Ovary (tissue), 9 donors: ENCODE results near the gene CACNA1C. TPM values are rescaled to one million over a fixed set of nuclear protein-coding genes. Genes with fewer than 3 reads are reported as not detected.

Experiments used
- DNase-seq, 5 donors: peaks; one replicate each; pipeline ENCODE4 v3.0.0-alpha.2; 2019 to 2020
- H3K27ac ChIP-seq, 2 donors: fragments of 200-600 bp; one replicate each; pipeline versions ENCODE4 v1.5.1 to v1.8.0; 2019 to 2022
- H3K27me3 ChIP-seq: fragments of 200-600 bp; one replicate; pipeline ENCODE4 v1.8.0; 2022
- H3K36me3 ChIP-seq: fragments of 200-600 bp; sonication (generic); one replicate; pipeline ENCODE4 v1.5.1; 2019
- H3K4me1 ChIP-seq: one replicate; pipeline ENCODE4 v1.8.1; 2013; ENCODE audit warnings: mild to moderate bottlenecking, moderate library complexity; ENCODE audit not compliant: insufficient read depth
- H3K4me3 ChIP-seq: fragments of 200-600 bp; sonication (generic); one replicate; pipeline ENCODE4 v1.5.1; 2017
- H3K9me3 ChIP-seq, 2 donors: fragments of 200-600 bp in 1 of 2; sonication (generic) in 1 of 2; one replicate each; pipeline versions ENCODE4 v1.5.1 to v1.8.1; 2013 to 2019; ENCODE audit warnings: mild to moderate bottlenecking in 1 of 2, moderate library complexity in 1 of 2
- EP300 ChIP-seq: sonication (generic); formaldehyde crosslinking; IDR thresholded peaks from one replicate; pipeline ENCODE4 v1.6.1; 2017; ENCODE audit warnings: antibody characterized with exemption
- POLR2A ChIP-seq: fragments of 450-650 bp; IDR thresholded peaks from one replicate; pipeline ENCODE4 v1.6.1; 2017; ENCODE audit warnings: antibody characterized with exemption, mild to moderate bottlenecking, moderate library complexity
- WGBS, 3 donors: extraction: QIAGEN DNeasy Blood & Tissue Kit in 1 of 3; methylation state at CpG; one replicate each; pipeline versions ENCODE4 v1.1.5 to v1.1.7; 2013 to 2017; 5-methylcytosine and 5-hydroxymethylcytosine counted together
- intact Hi-C, 4 donors: fragments of 100-400 bp; cut with DNase I; formaldehyde crosslinking; loops; one replicate each; pipeline versions ENCODE4 v1.11.0 to v1.15.1; 2022 to 2023
- polyA plus RNA-seq, 2 donors: library from polyadenylated mRNA; stranded (reverse); fragments of 200-250 nt in 1 of 2; fragments of 350-450 nt in 1 of 2; fragmentation: Illumina TruSeq in 1 of 2; extraction: RNeasy Lipid Tissue Mini Kit (QIAGEN cat#74804) in 1 of 2; gene quantifications; one replicate each; pipeline ENCODE4 v1.2.3, GENCODE V29; 2013 to 2014
- total RNA-seq, 7 donors: library from RNA; depleted of rRNA in 2 of 7; stranded (reverse); fragments of >200 nt in 2 of 7; fragmentation: NEBNext Ultra II Directional in 3 of 7; extraction: Animal tissue kit (Norgen Biotek cat#: 25700) in 3 of 7; gene quantifications; one replicate each; pipeline versions ENCODE4 v1.1.0 to v1.2.4, GENCODE V29; 2016 to 2023
- TF ChIP-seq, protein P1 (sequence below), 3 donors: fragments of 450-650 bp in 2 of 3; fragments of 200-600 bp in 1 of 3; IDR thresholded peaks; one replicate each; pipeline versions ENCODE4 v1.5.1 to v1.8.0; 2016 to 2022; ENCODE audit warnings: antibody characterized with exemption in 3 of 3, mild to moderate bottlenecking in 1 of 3
- donor health status: DM: no; HTN: no; CAD: no; lungs with moderate emphysema.
- donor health status: DM: no; HTN: no; CAD: no.
- donor health status: Bipolar disorder and iron deficiency.
- donor health status: DM: yes; HTN: yes; CAD: no.
- donor health status: DM: no; HTN: no; CAD: no.
- donor health status: DM: yes; HTN: yes; CAD: no.

Gene CACNA1C
- total and polyA plus RNA-seq, 9 donors: 2.2 to 8.3 (median 3.7) TPM

DNA sequence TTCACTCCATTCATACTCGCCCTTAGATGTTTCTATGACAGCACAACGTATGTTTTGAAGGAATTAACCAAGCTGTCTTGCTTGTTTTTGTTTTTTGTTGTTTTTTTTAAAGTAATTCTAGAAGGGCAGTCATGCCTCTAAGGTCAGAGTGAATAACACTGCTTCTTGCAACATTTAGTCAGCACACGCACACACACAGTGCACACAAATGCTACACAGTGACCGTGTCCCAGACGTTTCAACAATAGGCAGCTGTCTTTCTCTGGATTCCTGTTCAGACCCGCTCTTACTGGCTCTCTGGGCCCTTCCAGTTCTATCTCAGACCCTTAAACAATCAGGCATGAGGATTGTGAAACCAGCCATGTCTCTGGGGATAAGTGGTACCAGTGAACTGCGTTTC lies 391.0 kb downstream of the CACNA1C start:
- no peak for TF ChIP-seq POLR2A
- TF ChIP-seq EP300: no peak
- TF ChIP-seq, protein P1, sequence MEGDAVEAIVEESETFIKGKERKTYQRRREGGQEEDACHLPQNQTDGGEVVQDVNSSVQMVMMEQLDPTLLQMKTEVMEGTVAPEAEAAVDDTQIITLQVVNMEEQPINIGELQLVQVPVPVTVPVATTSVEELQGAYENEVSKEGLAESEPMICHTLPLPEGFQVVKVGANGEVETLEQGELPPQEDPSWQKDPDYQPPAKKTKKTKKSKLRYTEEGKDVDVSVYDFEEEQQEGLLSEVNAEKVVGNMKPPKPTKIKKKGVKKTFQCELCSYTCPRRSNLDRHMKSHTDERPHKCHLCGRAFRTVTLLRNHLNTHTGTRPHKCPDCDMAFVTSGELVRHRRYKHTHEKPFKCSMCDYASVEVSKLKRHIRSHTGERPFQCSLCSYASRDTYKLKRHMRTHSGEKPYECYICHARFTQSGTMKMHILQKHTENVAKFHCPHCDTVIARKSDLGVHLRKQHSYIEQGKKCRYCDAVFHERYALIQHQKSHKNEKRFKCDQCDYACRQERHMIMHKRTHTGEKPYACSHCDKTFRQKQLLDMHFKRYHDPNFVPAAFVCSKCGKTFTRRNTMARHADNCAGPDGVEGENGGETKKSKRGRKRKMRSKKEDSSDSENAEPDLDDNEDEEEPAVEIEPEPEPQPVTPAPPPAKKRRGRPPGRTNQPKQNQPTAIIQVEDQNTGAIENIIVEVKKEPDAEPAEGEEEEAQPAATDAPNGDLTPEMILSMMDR (IDR thresholded peaks at IDR 0.05): no peak
- no peak for DNase-seq
- H3K9me3 ChIP-seq: no peaks in the 10 kb centered on the region
- no peaks in the 10 kb centered on the region for H3K4me1 ChIP-seq
- H3K27me3 ChIP-seq: no peaks in the 10 kb centered on the region
- no peak overlapping the region for H3K27ac ChIP-seq
- H3K36me3 ChIP-seq: no peaks in the 10 kb centered on the region
- intact Hi-C loops: no loop called here
- 76 to 79% (median 79%) methylated on average over 7 of the region's 7 CpGs for WGBS, 3 donors
- H3K4me3 ChIP-seq: no peak overlapping the region

- intact Hi-C loops: no loop called here
These were observed 393.2 kb downstream of the CACNA1C start for GRCh38 chr12:2445968-2446367.

GRCh38 chr12:2447861-2448260 lies 395.1 kb downstream of the CACNA1C start:
- H3K27me3 ChIP-seq: no peaks in the 10 kb centered on the region
- WGBS, 3 donors: 85 to 89% (median 85%) methylated on average over 10 of the region's 10 CpGs

More at GRCh38 chr12:2445968-2446367, 393.2 kb downstream of the CACNA1C start:
- no peaks in the 10 kb centered on the region for H3K9me3 ChIP-seq
- H3K27me3 ChIP-seq: no peaks in the 10 kb centered on the region
- no peak overlapping the region for H3K27ac ChIP-seq
- no peak overlapping the region for H3K4me3 ChIP-seq
- no peaks in the 10 kb centered on the region for H3K4me1 ChIP-seq
- no peaks in the 10 kb centered on the region for H3K36me3 ChIP-seq
- no peak for DNase-seq
- WGBS, 3 donors: 80 to 94% (median 88%) methylated on average over 1 of the region's 1 CpG
- TF ChIP-seq, protein P1 (IDR thresholded peaks at IDR 0.05): no peak
- TF ChIP-seq POLR2A: no peak

GRCh38 chr12:2449586-2449985 lies 396.8 kb downstream of the CACNA1C start:
- H3K4me1 ChIP-seq: no peaks in the 10 kb centered on the region
- no peak for TF ChIP-seq EP300
- DNase-seq: no peak
- 76 to 81% (median 79%) methylated on average over 6 of the region's 6 CpGs for WGBS, 3 donors
- no peaks in the 10 kb centered on the region for H3K36me3 ChIP-seq
- no peaks in the 10 kb centered on the region for H3K9me3 ChIP-seq
- intact Hi-C loops: no loop called here
- H3K27me3 ChIP-seq: no peaks in the 10 kb centered on the region
- no peak overlapping the region for H3K27ac ChIP-seq
- H3K4me3 ChIP-seq: no peak overlapping the region

More at GRCh38 chr12:2447861-2448260, 395.1 kb downstream of the CACNA1C start:
- TF ChIP-seq, protein P1 (IDR thresholded peaks at IDR 0.05): no peak
- no peak for TF ChIP-seq POLR2A
- no peak for TF ChIP-seq EP300
- Histone ChIP-seq H3K4me3 (no peak overlapping the region), H3K4me1 (no peaks in the 10 kb centered on the region), H3K9me3 (no peaks in the 10 kb centered on the region), H3K27ac (no peak overlapping the region), H3K36me3 (no peaks in the 10 kb centered on the region)
- no peak for DNase-seq
- intact Hi-C loops: no loop called here

- 85 to 88% (median 87%) methylated on average over 9 of the region's 9 CpGs for WGBS, 3 donors
- no peak for DNase-seq
These were observed 397.8 kb downstream of the CACNA1C start for GRCh38 chr12:2450553-2450952.

More at GRCh38 chr12:2450553-2450952, 397.8 kb downstream of the CACNA1C start:
- intact Hi-C loops: no loop called here
- no peaks in the 10 kb centered on the region for H3K27me3 ChIP-seq
- no peak overlapping the region for H3K27ac ChIP-seq
- no peaks in the 10 kb centered on the region for H3K4me1 ChIP-seq
- no peak overlapping the region for H3K4me3 ChIP-seq
- no peak for TF ChIP-seq EP300
- TF ChIP-seq, protein P1 (IDR thresholded peaks at IDR 0.05): no peak
- no peak for TF ChIP-seq POLR2A
- no peaks in the 10 kb centered on the region for H3K36me3 ChIP-seq
- H3K9me3 ChIP-seq: no peaks in the 10 kb centered on the region
